Suprapubic skin (tissue), 4 donors: ENCODE data around the gene NDUFA1. TPM values are rescaled to one million over a fixed set of nuclear protein-coding genes. Genes with fewer than 3 reads are reported as not detected.
"Not testable (repeated sequence)": the region's sequence is repeated elsewhere in the genome, so short reads cannot be mapped to it uniquely, and the experiment has no call there.

Source experiments
- DNase-seq, 2 donors: peaks; one replicate each; pipeline ENCODE4 v3.0.0-alpha.2; 2019; ENCODE audit warnings: low spot score in 2 of 2
- H3K27ac ChIP-seq: fragments of 200-600 bp; sonication (generic); one replicate; pipeline ENCODE4 v1.5.1; 2019
- H3K27me3 ChIP-seq: fragments of 200-600 bp; sonication (generic); one replicate; pipeline ENCODE4 v1.5.1; 2019
- H3K36me3 ChIP-seq: fragments of 200-600 bp; sonication (generic); one replicate; pipeline ENCODE4 v1.5.1; 2019
- H3K4me1 ChIP-seq: fragments of 200-600 bp; sonication (generic); one replicate; pipeline ENCODE4 v1.5.1; 2019
- H3K4me3 ChIP-seq: fragments of 200-600 bp; sonication (generic); one replicate; pipeline ENCODE4 v1.5.1; 2019; ENCODE audit warnings: mild to moderate bottlenecking
- H3K9me3 ChIP-seq: fragments of 200-600 bp; sonication (generic); one replicate; pipeline ENCODE4 v1.5.1; 2019
- EP300 ChIP-seq: sonication (generic); formaldehyde crosslinking; IDR thresholded peaks from one replicate; pipeline ENCODE4 v1.6.1; 2017; ENCODE audit warnings: antibody characterized with exemption
- POLR2A ChIP-seq, 2 donors: fragments of 450-650 bp; IDR thresholded peaks; one replicate each; pipeline ENCODE4 v1.6.1; 2017; ENCODE audit warnings: antibody characterized with exemption in 2 of 2, mild to moderate bottlenecking in 2 of 2, moderate library complexity in 2 of 2
- POLR2AphosphoS5 ChIP-seq, 3 donors: sonication (generic); formaldehyde crosslinking; IDR thresholded peaks; one replicate each; pipeline ENCODE4 v1.6.1; 2017; ENCODE audit warnings: antibody characterized with exemption in 3 of 3
- WGBS: methylation state at CpG from one replicate; pipeline ENCODE4 v1.1.5; 2018; 5-methylcytosine and 5-hydroxymethylcytosine counted together
- total RNA-seq, 4 donors: library from RNA; depleted of rRNA; stranded (reverse); fragments of >200 nt; gene quantifications; one replicate each; pipeline ENCODE4 v1.1.0, GENCODE V29; 2016
- TF ChIP-seq, protein P1 (sequence below), 2 donors: fragments of 200-600 bp in 1 of 2; fragments of 450-650 bp in 1 of 2; sonication (generic) in 1 of 2; IDR thresholded peaks; one replicate each; pipeline ENCODE4 v1.5.1; 2016 to 2019; ENCODE audit warnings: antibody characterized with exemption in 2 of 2, mild to moderate bottlenecking in 1 of 2, moderate library complexity in 1 of 2

NDUFA1 gene
- total RNA-seq, 4 donors from 2014 or later: 28.7 to 52.9 (median 48.0) TPM

DNA sequence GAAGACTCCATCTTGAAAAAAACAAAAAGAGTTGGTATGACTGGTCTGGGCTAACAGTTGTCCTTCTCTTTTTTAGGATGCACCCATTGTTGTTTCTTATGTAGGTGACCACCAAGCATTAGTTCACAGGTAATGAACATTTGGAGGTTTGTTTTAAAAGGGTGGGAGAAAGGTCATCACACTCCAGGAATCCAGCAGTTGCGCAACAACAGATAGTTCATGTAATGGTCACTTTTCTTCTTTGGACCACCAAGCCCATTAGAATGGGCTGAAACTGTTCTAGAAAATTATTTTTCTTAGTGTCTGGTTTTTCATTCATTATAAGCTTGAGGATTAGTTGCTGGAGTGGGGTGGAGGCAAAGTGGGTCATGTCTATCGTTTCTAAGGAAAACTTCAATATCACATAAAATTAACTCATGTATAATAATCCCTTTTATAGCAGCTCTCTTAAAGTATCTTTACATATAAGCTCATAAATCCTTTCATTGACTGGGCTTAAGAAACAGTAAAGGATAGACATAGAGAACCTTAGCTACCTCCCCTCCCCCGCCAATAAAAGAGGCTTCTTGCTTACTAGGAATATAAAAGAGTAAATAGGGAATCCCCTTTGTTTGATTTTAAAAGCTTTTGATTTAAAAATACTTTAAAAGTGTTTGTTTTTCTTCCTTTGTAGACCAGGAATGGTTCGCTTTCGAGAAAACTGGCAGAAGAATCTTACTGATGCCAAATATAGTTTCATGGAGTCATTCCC lies 48.4 kb downstream of the NDUFA1 start:
- H3K4me1 ChIP-seq: no peaks in the 10 kb centered on the region
- no peaks in the 10 kb centered on the region for H3K27me3 ChIP-seq
- H3K27ac ChIP-seq: no peak overlapping the region
- H3K36me3 ChIP-seq: no peaks in the 10 kb centered on the region
- no peaks in the 10 kb centered on the region for H3K9me3 ChIP-seq
- no peak overlapping the region for H3K4me3 ChIP-seq
- DNase-seq: no peak
- TF ChIP-seq POLR2AphosphoS5 (IDR thresholded peaks at IDR 0.05) (no peak), EP300 (no peak), POLR2A (IDR thresholded peaks at IDR 0.05) (no peak)
- TF ChIP-seq, protein P1, sequence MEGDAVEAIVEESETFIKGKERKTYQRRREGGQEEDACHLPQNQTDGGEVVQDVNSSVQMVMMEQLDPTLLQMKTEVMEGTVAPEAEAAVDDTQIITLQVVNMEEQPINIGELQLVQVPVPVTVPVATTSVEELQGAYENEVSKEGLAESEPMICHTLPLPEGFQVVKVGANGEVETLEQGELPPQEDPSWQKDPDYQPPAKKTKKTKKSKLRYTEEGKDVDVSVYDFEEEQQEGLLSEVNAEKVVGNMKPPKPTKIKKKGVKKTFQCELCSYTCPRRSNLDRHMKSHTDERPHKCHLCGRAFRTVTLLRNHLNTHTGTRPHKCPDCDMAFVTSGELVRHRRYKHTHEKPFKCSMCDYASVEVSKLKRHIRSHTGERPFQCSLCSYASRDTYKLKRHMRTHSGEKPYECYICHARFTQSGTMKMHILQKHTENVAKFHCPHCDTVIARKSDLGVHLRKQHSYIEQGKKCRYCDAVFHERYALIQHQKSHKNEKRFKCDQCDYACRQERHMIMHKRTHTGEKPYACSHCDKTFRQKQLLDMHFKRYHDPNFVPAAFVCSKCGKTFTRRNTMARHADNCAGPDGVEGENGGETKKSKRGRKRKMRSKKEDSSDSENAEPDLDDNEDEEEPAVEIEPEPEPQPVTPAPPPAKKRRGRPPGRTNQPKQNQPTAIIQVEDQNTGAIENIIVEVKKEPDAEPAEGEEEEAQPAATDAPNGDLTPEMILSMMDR (IDR thresholded peaks at IDR 0.05): no peak
- 84% methylated on average over 5 of the region's 5 CpGs for whole genome bisulfite sequencing

DNA sequence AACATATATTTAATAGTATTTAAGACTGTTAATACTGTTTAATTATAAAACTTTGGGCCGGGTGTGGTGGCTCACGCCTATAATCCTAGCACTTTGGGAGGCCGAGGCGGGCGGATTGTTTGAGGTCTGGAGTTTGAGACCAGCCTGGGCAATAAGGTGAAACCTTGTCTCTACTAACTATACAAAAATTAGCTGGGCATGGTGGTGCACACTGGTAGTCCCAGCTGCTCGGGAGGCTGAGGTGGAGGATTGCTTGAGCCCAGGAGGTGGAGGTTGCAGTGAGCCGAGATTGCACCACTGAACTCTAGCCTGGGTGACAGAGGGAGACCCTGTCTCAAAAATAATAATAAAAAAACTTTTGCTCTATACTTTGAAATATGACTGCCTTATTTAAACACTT lies 50.8 kb downstream of the NDUFA1 start:
- H3K27me3 ChIP-seq, H3K36me3 ChIP-seq, H3K4me1 ChIP-seq, H3K9me3 ChIP-seq, DNase-seq, H3K4me3 ChIP-seq, H3K27ac ChIP-seq: not testable (repeated sequence)
- 93% methylated on average over 7 of the region's 7 CpGs for WGBS

Other genes starting within 250 kb of the NDUFA1 start
- 10 to 100 TPM; 10.1 to 14.1 (median 10.9) TPM for gene SEPTIN6, start 178.7 kb upstream of the NDUFA1 start, total RNA-seq
- gene SOWAHD, start 113.2 kb upstream of the NDUFA1 start, total RNA-seq: under 1 TPM in 1 of 4 donors, not detected in 3; 0.64 TPM
- gene RPL39, start 80.2 kb upstream of the NDUFA1 start, total RNA-seq: 1,000 to 10,000 TPM; 1,738 to 4,612 (median 3,853) TPM
- 1 to 10 TPM; 2.7 to 6.6 (median 5.5) TPM for gene UPF3B, start 18.9 kb upstream of the NDUFA1 start, total RNA-seq
- gene RNF113A, start 99 bp upstream of the NDUFA1 start, total RNA-seq: 10 to 100 TPM; 13.9 to 22.2 (median 18.6) TPM
- gene AKAP14, start 24.1 kb downstream of the NDUFA1 start, total RNA-seq: not detected
- gene NKAP, start 71.9 kb downstream of the NDUFA1 start, total RNA-seq: 10 to 100 TPM in 1 of 4 donors, 1 to 10 TPM in 3; 4.0 to 11.7 (median 6.5) TPM
- gene RHOXF2B, start 205.9 kb downstream of the NDUFA1 start, total RNA-seq: not detected
- 1 to 10 TPM in 2 of 4 donors, not detected in 2; 2.1 to 3.6 TPM for gene RHOXF1, start 244.1 kb downstream of the NDUFA1 start, total RNA-seq